Measurements from ENCODE around the gene MYO6.

The MYO6 gene

DNA sequence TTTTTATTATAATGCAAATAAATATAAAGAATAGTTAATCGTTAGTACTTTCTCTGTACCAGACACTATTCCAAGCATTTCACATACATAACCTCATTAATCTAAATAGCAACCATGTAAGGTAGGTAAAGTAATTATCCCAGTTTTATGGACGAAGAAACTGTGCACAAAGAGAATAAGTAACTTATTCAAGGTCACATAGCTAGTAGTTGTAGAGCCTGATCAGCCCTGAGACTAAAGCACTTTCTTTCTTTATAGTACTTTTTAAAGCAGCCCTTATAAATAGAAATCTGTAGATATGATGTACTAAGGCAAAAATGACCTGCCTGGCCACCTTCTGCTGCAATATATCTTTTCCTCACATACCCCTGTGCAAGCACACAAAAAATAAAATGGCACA, 104.8 kb downstream of the MYO6 start:
- H3K36me3 ChIP-seq (ENCODE audit: control insufficient read depth, insufficient read depth, low read length), result peaks cover 7% of the 10 kb centered on the region; the same call in 1 of the 2 replicates
- H3K9me3 ChIP-seq (ENCODE audit: control insufficient read depth, insufficient read depth, low read depth, low read length), result no peaks in the 10 kb centered on the region
- no peaks in the 10 kb centered on the region for H3K27me3 ChIP-seq (ENCODE audit: control insufficient read depth, insufficient read depth, low read length)
- H3K4me1 ChIP-seq (ENCODE audit: control insufficient read depth, insufficient read depth, low read length), result no peaks in the 10 kb centered on the region
- no peak overlapping the region for H3K4me3 ChIP-seq (ENCODE audit: low read depth, low read length)
- H3K9ac ChIP-seq (ENCODE audit: low read length), result no peak overlapping the region
- H3K27ac ChIP-seq (ENCODE audit: low read depth, low read length), result no peak overlapping the region

DNA sequence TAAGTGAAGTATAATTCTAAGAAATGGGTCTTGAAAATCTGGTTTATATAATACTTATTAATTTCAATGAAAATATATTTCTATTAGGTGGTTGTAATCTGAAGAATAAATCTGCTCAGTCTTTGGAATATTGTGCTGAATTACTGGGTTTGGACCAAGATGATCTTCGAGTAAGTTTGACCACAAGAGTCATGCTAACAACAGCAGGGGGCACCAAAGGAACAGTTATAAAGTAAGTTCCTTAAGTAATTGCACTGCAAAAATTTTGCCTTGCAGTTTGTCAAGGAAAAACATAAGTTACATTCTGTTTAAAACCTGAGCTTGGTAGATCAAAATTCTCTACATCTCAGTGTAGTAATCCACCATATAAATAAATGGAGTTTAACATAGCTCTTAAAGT, 106.0 kb downstream of the MYO6 start:
- H3K9me3 ChIP-seq (ENCODE audit: control insufficient read depth, insufficient read depth, low read depth, low read length), result no peaks in the 10 kb centered on the region
- peaks cover 7% of the 10 kb centered on the region; the same call in 1 of the 2 replicates for H3K36me3 ChIP-seq (ENCODE audit: control insufficient read depth, insufficient read depth, low read length)
- H3K4me1 ChIP-seq (ENCODE audit: control insufficient read depth, insufficient read depth, low read length), result no peaks in the 10 kb centered on the region
- no peak overlapping the region for H3K9ac ChIP-seq (ENCODE audit: low read length)
- H3K4me3 ChIP-seq (ENCODE audit: low read depth, low read length), result no peak overlapping the region
- no peak overlapping the region for H3K27ac ChIP-seq (ENCODE audit: low read depth, low read length)
- H3K27me3 ChIP-seq (ENCODE audit: control insufficient read depth, insufficient read depth, low read length), result no peaks in the 10 kb centered on the region

DNA sequence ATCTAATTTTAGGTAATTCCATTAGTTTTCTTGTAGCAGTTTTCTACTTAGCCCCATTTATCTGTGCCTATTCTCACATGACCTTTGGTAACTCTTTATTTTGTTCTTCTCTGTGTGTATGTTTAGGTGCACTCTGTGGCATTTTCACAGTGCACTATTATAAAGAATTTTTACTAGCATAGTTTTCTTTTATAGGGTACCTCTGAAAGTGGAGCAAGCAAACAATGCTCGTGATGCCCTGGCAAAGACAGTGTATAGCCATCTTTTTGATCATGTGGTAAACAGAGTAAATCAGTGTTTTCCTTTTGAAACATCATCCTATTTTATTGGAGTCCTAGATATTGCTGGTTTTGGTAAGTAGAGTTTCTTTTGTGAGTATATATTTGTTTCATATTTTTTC, 107.9 kb downstream of the MYO6 start:
- Histone ChIP-seq H3K27ac (ENCODE audit: low read depth, low read length) (no peak overlapping the region), H3K36me3 (ENCODE audit: control insufficient read depth, insufficient read depth, low read length) (peaks cover 11% of the 10 kb centered on the region)

DNA sequence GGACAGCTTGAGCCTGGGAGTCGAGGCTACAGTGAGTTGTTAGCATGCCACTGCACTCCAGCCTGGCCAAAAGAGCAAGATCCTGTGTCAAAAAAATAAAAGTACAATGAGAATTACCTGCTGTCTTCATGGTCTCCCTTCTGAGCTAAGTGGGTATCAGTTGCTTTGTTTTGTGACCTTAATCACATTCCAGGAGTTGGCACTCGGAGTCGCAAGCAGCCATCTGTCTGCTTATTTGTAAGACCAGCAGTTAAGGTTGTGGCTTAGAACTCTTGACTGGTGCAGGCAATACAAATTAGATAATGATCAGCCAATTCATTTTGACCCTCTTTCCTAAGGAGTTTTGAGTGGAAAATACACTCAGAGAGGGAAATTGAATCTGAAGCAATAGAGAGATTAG, 114.0 kb downstream of the MYO6 start:
- no peak overlapping the region for H3K27ac ChIP-seq (ENCODE audit: low read depth, low read length)
- H3K9ac ChIP-seq (ENCODE audit: low read length), result no peak overlapping the region
- H3K4me3 ChIP-seq (ENCODE audit: low read depth, low read length), result no peak overlapping the region
- H3K9me3 ChIP-seq (ENCODE audit: control insufficient read depth, insufficient read depth, low read depth, low read length), result no peaks in the 10 kb centered on the region
- no peaks in the 10 kb centered on the region for H3K27me3 ChIP-seq (ENCODE audit: control insufficient read depth, insufficient read depth, low read length)
- peaks cover 40% of the 10 kb centered on the region for H3K36me3 ChIP-seq (ENCODE audit: control insufficient read depth, insufficient read depth, low read length)
- peaks cover 3% of the 10 kb centered on the region; the same call in 1 of the 2 replicates for H3K4me1 ChIP-seq (ENCODE audit: control insufficient read depth, insufficient read depth, low read length)

More for the DNA sequence above, 107.9 kb downstream of the MYO6 start:
- H3K4me1 ChIP-seq (ENCODE audit: control insufficient read depth, insufficient read depth, low read length), result peaks cover 3% of the 10 kb centered on the region; the same call in 1 of the 2 replicates
- no peaks in the 10 kb centered on the region for H3K27me3 ChIP-seq (ENCODE audit: control insufficient read depth, insufficient read depth, low read length)
- no peaks in the 10 kb centered on the region for H3K9me3 ChIP-seq (ENCODE audit: control insufficient read depth, insufficient read depth, low read depth, low read length)
- H3K9ac ChIP-seq (ENCODE audit: low read length), result no peak overlapping the region
- H3K4me3 ChIP-seq (ENCODE audit: low read depth, low read length), result no peak overlapping the region

DNA sequence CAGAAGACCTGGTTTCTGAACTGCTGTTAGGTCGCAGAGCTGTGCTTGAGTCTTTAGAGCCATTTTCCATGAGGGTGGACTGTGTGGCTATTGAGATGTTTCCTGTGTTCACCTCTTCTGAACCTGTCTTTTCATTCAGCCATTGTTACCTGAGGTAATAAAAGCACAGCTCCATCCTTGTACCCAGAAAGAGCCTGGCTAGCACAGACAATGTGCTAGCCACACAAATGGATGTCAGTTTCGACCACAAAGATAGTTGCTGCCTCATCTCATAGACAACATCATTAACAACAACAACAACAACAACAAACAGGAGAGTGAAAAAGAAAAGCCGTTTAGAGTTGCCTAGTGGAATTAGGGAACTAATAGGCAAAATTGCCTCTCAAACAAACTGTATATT, 114.7 kb downstream of the MYO6 start:
- H3K9ac ChIP-seq (ENCODE audit: low read length), result no peak overlapping the region

DNA sequence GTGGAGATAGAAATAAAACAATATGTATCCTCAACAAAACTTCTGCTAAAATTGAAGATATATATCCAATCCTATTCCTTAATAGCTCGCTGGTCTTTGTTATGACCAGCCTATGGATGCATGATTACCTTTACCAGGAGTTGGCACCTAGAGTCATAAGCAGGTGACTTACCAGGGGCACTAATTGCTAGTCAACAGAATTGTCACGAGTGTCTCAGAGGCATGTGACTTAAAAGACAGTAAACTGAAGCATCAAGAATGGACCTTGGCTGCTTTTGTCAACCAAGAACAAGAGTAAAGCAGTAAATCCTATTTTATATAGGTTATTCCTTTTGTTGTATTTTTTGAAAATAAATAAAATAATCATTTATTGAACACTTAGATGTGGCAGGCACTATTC, 115.4 kb downstream of the MYO6 start:
- Histone ChIP-seq H3K27ac (ENCODE audit: low read depth, low read length) (no peak overlapping the region), H3K36me3 (ENCODE audit: control insufficient read depth, insufficient read depth, low read length) (peaks cover 40% of the 10 kb centered on the region), H3K9ac (ENCODE audit: low read length) (no peak overlapping the region), H3K27me3 (ENCODE audit: control insufficient read depth, insufficient read depth, low read length) (no peaks in the 10 kb centered on the region), H3K4me1 (ENCODE audit: control insufficient read depth, insufficient read depth, low read length) (peaks cover 3% of the 10 kb centered on the region; the same call in 1 of the 2 replicates), H3K9me3 (ENCODE audit: control insufficient read depth, insufficient read depth, low read depth, low read length) (no peaks in the 10 kb centered on the region), H3K4me3 (ENCODE audit: low read depth, low read length) (no peak overlapping the region)

More for the DNA sequence above, 114.7 kb downstream of the MYO6 start:
- Histone ChIP-seq H3K27me3 (ENCODE audit: control insufficient read depth, insufficient read depth, low read length) (no peaks in the 10 kb centered on the region), H3K9me3 (ENCODE audit: control insufficient read depth, insufficient read depth, low read depth, low read length) (no peaks in the 10 kb centered on the region), H3K27ac (ENCODE audit: low read depth, low read length) (no peak overlapping the region), H3K4me1 (ENCODE audit: control insufficient read depth, insufficient read depth, low read length) (peaks cover 3% of the 10 kb centered on the region; the same call in 1 of the 2 replicates), H3K36me3 (ENCODE audit: control insufficient read depth, insufficient read depth, low read length) (peaks cover 40% of the 10 kb centered on the region), H3K4me3 (ENCODE audit: low read depth, low read length) (no peak overlapping the region)

DNA sequence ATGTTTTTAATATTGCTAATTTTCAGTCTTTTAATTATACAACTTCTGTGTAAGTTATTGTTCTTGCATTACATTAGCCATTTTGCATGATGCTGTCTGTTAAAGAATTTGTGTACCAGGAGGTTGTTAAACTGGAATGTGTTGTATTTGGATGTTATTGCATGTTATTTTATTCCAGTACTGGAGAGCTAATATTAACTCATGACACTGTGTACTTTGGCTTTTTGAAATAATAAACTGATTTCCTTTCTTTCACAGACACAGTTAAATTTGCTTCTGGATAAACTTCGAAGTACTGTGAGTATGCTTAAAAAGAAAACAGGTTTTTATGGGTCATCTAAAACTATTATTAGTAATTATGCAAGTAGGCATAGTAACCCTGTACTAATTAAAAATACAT, 121.3 kb downstream of the MYO6 start:
- Histone ChIP-seq H3K9me3 (ENCODE audit: control insufficient read depth, insufficient read depth, low read depth, low read length) (no peaks in the 10 kb centered on the region), H3K27ac (ENCODE audit: low read depth, low read length) (no peak overlapping the region), H3K4me3 (ENCODE audit: low read depth, low read length) (no peak overlapping the region), H3K9ac (ENCODE audit: low read length) (no peak overlapping the region), H3K27me3 (ENCODE audit: control insufficient read depth, insufficient read depth, low read length) (no peaks in the 10 kb centered on the region), H3K4me1 (ENCODE audit: control insufficient read depth, insufficient read depth, low read length) (peaks cover 3% of the 10 kb centered on the region; the same call in 1 of the 2 replicates), H3K36me3 (ENCODE audit: control insufficient read depth, insufficient read depth, low read length) (peaks cover 32% of the 10 kb centered on the region)

DNA sequence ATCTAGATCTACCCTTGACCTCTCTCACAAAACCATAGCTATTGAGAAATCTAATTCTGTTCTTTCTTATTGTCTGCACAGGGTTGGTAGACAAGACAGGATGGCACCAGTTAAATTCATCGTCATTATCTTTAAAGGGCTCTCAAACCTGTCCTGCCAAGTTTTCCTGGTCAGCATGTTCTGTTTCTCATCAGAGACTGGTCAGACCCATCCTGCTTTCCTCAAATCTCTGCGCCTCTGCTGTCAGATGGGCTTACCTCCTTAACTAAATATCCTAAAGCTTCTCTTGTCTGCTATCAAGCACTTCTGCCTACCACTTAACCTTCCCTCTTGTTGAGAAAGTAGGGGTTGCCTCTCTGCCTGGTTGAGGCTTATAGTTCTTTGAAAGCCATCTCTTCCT, 125.2 kb downstream of the MYO6 start:
- Histone ChIP-seq H3K4me1 (ENCODE audit: control insufficient read depth, insufficient read depth, low read length) (peaks cover 3% of the 10 kb centered on the region; the same call in 1 of the 2 replicates), H3K27me3 (ENCODE audit: control insufficient read depth, insufficient read depth, low read length) (no peaks in the 10 kb centered on the region), H3K27ac (ENCODE audit: low read depth, low read length) (0 out of 2 replicates have a peak overlapping the region, but pooled peaks have one; percentile 12), H3K36me3 (ENCODE audit: control insufficient read depth, insufficient read depth, low read length) (peaks cover 29% of the 10 kb centered on the region), H3K9ac (ENCODE audit: low read length) (no peak overlapping the region), H3K4me3 (ENCODE audit: low read depth, low read length) (no peak overlapping the region), H3K9me3 (ENCODE audit: control insufficient read depth, insufficient read depth, low read depth, low read length) (no peaks in the 10 kb centered on the region)

DNA sequence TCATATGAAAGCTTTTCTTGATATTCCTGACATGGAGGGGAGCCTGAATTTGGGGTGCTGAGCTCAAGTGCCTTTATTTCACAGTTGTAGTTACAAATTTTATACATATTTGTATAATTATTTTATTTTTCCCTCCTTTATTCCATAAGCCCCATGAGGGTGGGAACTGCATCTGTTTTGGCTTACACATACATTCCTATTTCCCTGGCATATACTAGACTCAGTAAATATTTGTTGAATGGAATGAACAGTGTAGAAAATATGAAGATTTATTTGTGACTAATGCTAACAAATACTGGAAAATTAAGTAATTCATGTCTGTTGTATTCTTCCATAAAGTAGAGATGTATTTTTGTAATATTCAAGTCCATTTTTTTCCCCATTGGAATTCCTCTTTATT, 127.1 kb downstream of the MYO6 start:
- H3K9ac ChIP-seq (ENCODE audit: low read length), result no peak overlapping the region
- H3K9me3 ChIP-seq (ENCODE audit: control insufficient read depth, insufficient read depth, low read depth, low read length), result no peaks in the 10 kb centered on the region
- H3K36me3 ChIP-seq (ENCODE audit: control insufficient read depth, insufficient read depth, low read length), result peaks cover 23% of the 10 kb centered on the region
- no peak overlapping the region for H3K4me3 ChIP-seq (ENCODE audit: low read depth, low read length)
- no peaks in the 10 kb centered on the region for H3K27me3 ChIP-seq (ENCODE audit: control insufficient read depth, insufficient read depth, low read length)
- no peak overlapping the region for H3K27ac ChIP-seq (ENCODE audit: low read depth, low read length)
- H3K4me1 ChIP-seq (ENCODE audit: control insufficient read depth, insufficient read depth, low read length), result peaks cover 3% of the 10 kb centered on the region; the same call in 1 of the 2 replicates

DNA sequence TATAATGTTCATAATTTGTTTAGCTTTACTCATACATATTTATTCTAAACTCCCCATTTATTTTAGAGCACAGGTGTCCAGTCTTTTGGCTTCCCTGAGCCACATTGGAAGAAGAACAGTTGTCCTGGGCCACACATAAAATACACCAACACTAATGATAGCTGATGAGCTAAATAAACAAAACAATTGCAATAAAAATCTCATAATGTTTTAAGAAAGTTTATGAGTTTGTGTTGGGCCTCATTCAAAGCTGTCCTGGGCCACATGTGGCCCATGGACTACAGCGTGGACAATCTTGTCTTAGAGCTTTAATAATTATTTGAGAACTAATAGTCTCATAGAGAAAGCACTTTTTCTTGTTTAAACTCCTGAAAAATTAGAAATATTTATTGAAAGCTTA, 131.3 kb downstream of the MYO6 start:
- Histone ChIP-seq H3K27ac (ENCODE audit: low read depth, low read length) (no peak overlapping the region), H3K9ac (ENCODE audit: low read length) (no peak overlapping the region)

DNA sequence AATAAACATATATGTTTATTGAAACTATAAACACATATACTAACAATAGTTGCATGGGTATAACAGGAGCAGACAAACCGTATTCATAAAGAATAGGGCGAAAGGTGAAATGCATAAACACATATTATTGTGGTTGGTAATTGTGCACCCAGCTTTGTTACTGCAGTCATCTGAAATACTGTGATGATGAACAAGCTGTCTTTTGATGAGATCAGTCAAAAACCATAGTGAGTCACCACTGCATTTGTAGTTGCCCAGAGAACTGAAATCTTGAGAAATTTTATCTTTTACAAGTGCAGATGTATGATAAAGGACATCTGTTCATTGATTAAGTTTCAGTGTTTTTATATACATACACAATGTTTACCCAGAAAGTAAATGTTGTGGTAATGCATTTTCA, 133.7 kb downstream of the MYO6 start:
- no peak overlapping the region for H3K9ac ChIP-seq (ENCODE audit: low read length)
- no peak overlapping the region for H3K27ac ChIP-seq (ENCODE audit: low read depth, low read length)
- H3K4me1 ChIP-seq (ENCODE audit: control insufficient read depth, insufficient read depth, low read length), result no peaks in the 10 kb centered on the region
- H3K27me3 ChIP-seq (ENCODE audit: control insufficient read depth, insufficient read depth, low read length), result no peaks in the 10 kb centered on the region
- H3K36me3 ChIP-seq (ENCODE audit: control insufficient read depth, insufficient read depth, low read length), result peaks cover 3% of the 10 kb centered on the region; the same call in 1 of the 2 replicates
- no peak overlapping the region for H3K4me3 ChIP-seq (ENCODE audit: low read depth, low read length)
- no peaks in the 10 kb centered on the region for H3K9me3 ChIP-seq (ENCODE audit: control insufficient read depth, insufficient read depth, low read depth, low read length)

More for the DNA sequence above, 131.3 kb downstream of the MYO6 start:
- H3K4me1 ChIP-seq (ENCODE audit: control insufficient read depth, insufficient read depth, low read length), result no peaks in the 10 kb centered on the region
- no peaks in the 10 kb centered on the region for H3K27me3 ChIP-seq (ENCODE audit: control insufficient read depth, insufficient read depth, low read length)
- H3K4me3 ChIP-seq (ENCODE audit: low read depth, low read length), result no peak overlapping the region
- peaks cover 9% of the 10 kb centered on the region for H3K36me3 ChIP-seq (ENCODE audit: control insufficient read depth, insufficient read depth, low read length)
- no peaks in the 10 kb centered on the region for H3K9me3 ChIP-seq (ENCODE audit: control insufficient read depth, insufficient read depth, low read depth, low read length)

DNA sequence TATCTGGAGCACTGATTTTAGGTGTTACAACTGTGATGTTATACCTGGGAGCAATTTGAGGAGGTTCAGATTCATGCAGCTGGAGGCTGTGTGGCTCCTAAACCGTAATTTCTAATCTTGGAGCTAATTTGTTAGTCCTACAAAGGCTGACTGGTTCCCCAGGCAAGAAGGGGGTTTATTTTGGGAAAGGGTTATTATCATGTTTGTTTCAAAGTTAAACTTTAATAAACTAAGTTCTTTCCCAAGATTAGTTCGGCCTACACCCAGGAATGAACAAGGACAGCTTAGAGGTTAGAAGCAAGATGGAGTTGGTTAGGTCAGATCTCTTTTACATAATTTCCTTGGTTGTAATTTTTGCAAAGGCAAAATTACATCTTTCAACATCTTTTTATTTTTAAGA, 135.8 kb downstream of the MYO6 start:
- Histone ChIP-seq H3K4me3 (ENCODE audit: low read depth, low read length) (no peak overlapping the region), H3K36me3 (ENCODE audit: control insufficient read depth, insufficient read depth, low read length) (peaks cover 3% of the 10 kb centered on the region; the same call in 1 of the 2 replicates), H3K9me3 (ENCODE audit: control insufficient read depth, insufficient read depth, low read depth, low read length) (no peaks in the 10 kb centered on the region), H3K4me1 (ENCODE audit: control insufficient read depth, insufficient read depth, low read length) (no peaks in the 10 kb centered on the region), H3K27ac (ENCODE audit: low read depth, low read length) (no peak overlapping the region), H3K27me3 (ENCODE audit: control insufficient read depth, insufficient read depth, low read length) (no peaks in the 10 kb centered on the region), H3K9ac (ENCODE audit: low read length) (no peak overlapping the region)
